ENCODE results near the gene SPINK2.
A peak's percentile ranks its signal among the peaks of the same experiment; 100 is the strongest.

SPINK2 gene

DNA sequence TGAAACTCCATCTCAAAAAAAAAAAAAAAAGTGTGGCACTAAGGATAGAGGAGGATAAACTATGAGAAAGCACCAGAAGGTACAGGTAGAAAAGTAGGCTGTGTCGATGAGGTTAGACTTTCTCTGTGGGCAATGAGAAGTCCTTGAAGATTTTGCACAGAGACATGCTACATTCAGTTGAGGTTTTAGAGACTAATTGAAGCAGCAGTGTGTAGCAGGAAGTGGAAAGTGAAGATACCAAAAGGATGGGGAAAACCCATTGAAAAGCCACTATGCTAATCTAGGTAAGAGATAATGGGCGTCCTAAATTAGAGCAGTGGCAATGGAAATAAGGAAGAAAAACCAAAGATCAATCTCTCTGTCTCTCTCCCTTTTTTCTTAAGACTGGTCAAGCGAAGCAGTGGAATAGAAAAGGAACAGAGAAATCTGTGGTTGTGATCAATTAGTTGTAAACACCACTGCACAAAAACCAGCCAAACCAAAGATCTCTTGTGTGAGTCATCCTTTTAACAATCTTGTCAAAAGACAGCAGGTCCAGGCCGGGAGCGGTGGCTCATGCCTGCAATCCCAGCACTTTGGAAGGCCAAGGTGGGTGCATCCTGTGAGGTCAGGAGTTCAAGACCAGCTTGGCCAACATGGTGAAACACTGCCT, 3.5 kb downstream of the SPINK2 start:
- Mint-ChIP-seq H3K36me3 (ENCODE audit: low read depth) (no peaks in the 10 kb centered on the region), H3K4me1 (no peaks in the 10 kb centered on the region), H3K4me3 (no peak overlapping the region), H3K9me3 (peaks cover 3% of the 10 kb centered on the region), H3K27me3 (ENCODE audit: low read depth) (peaks cover 53% of the 10 kb centered on the region), H3K27ac (no peak overlapping the region)
- TF ChIP-seq, protein P1, sequence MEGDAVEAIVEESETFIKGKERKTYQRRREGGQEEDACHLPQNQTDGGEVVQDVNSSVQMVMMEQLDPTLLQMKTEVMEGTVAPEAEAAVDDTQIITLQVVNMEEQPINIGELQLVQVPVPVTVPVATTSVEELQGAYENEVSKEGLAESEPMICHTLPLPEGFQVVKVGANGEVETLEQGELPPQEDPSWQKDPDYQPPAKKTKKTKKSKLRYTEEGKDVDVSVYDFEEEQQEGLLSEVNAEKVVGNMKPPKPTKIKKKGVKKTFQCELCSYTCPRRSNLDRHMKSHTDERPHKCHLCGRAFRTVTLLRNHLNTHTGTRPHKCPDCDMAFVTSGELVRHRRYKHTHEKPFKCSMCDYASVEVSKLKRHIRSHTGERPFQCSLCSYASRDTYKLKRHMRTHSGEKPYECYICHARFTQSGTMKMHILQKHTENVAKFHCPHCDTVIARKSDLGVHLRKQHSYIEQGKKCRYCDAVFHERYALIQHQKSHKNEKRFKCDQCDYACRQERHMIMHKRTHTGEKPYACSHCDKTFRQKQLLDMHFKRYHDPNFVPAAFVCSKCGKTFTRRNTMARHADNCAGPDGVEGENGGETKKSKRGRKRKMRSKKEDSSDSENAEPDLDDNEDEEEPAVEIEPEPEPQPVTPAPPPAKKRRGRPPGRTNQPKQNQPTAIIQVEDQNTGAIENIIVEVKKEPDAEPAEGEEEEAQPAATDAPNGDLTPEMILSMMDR (IDR thresholded peaks at IDR 0.05; ENCODE audit: unreplicated experiment in 3 of 3), result no peak

DNA sequence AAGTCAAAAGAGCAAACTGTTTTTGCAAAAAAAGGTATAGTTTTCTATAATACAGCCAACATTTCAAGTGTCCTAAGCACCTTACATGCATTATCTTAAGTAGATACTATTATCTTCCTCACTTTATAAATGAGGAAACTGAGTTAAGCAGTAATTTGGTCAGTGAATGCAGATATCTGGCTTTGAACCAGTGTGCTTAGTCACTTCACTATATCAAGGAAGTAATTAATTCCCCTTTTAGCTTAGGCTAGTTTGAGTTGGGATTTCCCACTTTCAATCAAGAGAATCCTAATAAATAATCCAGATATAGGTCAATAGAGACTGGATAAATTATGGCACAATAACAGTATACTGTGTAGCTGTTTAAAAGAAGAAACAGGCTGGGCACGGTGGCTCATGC, 14.8 kb downstream of the SPINK2 start:
- no peak overlapping the region for H3K4me3 Mint-ChIP-seq
- peaks cover under 1% of the 10 kb centered on the region for H3K9me3 Mint-ChIP-seq
- H3K4me1 Mint-ChIP-seq, result peaks cover 6% of the 10 kb centered on the region
- TF ChIP-seq, protein P1 (IDR thresholded peaks at IDR 0.05; ENCODE audit: unreplicated experiment in 3 of 3), result no peak
- H3K27me3 Mint-ChIP-seq (ENCODE audit: low read depth), result peaks cover 7% of the 10 kb centered on the region
- no peaks in the 10 kb centered on the region for H3K36me3 Mint-ChIP-seq (ENCODE audit: low read depth)
- no peak overlapping the region for H3K27ac Mint-ChIP-seq

DNA sequence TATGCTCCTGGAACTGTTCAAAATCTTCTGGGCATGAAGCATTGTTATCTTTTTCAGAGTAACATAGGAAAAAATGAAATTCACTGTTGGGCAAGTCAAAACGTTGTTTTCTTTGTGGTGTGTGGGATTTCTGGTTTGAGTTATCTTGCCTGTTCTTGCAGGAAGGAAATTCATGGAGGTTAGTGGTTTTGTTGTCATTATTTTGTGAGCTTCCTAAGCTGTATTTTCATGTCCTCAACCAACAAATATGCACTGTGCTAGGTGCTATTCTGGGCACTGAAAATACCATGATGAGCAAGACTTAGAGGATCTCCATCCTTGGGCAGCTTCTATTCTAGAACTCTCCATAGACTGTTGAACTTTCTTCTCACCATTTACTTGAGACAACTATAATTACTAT, 16.9 kb downstream of the SPINK2 start:
- Mint-ChIP-seq H3K36me3 (ENCODE audit: low read depth) (no peaks in the 10 kb centered on the region), H3K9me3 (peaks cover 2% of the 10 kb centered on the region), H3K27me3 (ENCODE audit: low read depth) (peaks cover 7% of the 10 kb centered on the region), H3K4me3 (no peak overlapping the region), H3K4me1 (peaks cover 10% of the 10 kb centered on the region), H3K27ac (no peak overlapping the region)
- TF ChIP-seq, protein P1 (IDR thresholded peaks at IDR 0.05; ENCODE audit: unreplicated experiment in 3 of 3), result no peak

DNA sequence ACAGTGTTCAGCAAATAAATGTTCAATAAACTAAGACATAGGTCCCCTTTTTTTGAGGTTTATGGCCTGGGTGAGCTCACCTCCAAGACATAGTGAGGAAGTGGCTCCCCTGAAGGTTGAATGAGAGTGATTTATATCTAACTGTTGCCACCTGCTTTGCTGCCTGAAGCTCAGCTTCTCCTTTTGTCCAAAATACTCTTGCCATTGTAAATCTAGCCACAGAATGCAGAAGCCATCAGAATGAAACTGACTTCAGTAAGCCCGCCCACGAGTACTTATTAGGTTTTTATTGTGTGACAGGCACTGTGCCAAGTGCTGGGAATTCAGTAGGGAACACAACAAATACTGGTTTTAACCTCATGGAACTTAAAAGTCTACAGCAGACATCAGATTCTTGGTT, 18.0 kb downstream of the SPINK2 start:
- H3K4me1 Mint-ChIP-seq, result peaks cover 14% of the 10 kb centered on the region
- peaks cover 2% of the 10 kb centered on the region for H3K9me3 Mint-ChIP-seq
- TF ChIP-seq, protein P1 (IDR thresholded peaks at IDR 0.05; ENCODE audit: unreplicated experiment in 3 of 3), result no peak
- no peak overlapping the region for H3K4me3 Mint-ChIP-seq
- H3K27me3 Mint-ChIP-seq (ENCODE audit: low read depth), result peaks cover 10% of the 10 kb centered on the region
- peak overlapping the region; percentile 5 to 63 (median 39) for H3K27ac Mint-ChIP-seq
- H3K36me3 Mint-ChIP-seq (ENCODE audit: low read depth), result no peaks in the 10 kb centered on the region

DNA sequence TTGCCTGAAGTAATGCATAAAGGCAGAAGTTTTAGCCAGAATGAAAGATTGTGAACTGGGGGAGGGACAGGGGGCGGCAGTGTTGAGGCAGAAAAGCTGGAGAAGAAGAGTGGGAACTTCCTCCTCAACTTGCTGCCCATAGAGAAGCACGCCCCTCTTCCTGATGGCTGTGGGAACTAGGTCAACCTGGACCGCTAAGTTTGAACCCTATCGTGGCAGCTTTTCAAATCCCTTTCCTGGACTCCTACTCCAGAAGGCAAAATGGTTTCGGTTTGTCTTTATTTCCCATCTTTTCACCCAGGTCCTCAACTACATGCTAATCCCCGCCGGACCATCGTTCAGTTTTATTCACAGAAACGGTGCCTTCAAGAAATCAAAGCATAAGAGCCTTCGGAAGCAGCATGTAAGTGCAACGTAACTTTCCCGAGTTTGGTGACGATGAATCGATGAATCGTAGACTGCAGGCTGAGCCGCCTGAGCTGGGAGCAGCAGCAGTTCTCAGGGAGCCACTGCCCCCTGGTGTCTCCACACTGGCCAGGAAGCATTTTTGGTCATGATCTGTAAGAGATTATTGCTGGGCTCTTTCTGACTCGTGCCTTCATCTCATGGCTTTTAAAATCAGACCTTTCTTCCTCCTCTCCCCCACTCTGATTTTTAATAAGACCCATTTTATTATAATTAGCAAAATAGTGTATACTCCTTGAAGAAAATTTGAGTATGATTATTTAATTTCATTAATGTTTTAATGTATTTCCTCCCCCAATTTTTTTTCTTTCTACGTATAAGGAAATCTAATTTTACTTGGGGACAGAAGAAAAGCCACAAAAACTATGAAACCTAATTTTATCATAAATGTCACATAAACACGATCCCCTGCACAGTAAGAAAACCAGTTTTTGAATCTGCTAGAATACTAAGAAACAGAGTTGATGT, 21.4 kb downstream of the SPINK2 start:
- TF ChIP-seq, protein P1 (IDR thresholded peaks at IDR 0.05; ENCODE audit: unreplicated experiment in 3 of 3), result peak; percentile 87 to 92 (median 90)
- H3K27me3 Mint-ChIP-seq (ENCODE audit: low read depth), result peaks cover 11% of the 10 kb centered on the region
- peak overlapping the region; percentile 86 to 93 (median 93) for H3K27ac Mint-ChIP-seq
- peaks cover 2% of the 10 kb centered on the region for H3K9me3 Mint-ChIP-seq
- peaks cover 14% of the 10 kb centered on the region for H3K4me1 Mint-ChIP-seq
- H3K4me3 Mint-ChIP-seq, result peak overlapping the region; percentile 82 to 93 (median 89)
- no peaks in the 10 kb centered on the region for H3K36me3 Mint-ChIP-seq (ENCODE audit: low read depth)
